Stomach (tissue), 9 donors: ENCODE measurements around the gene ANXA2R. TPM values are rescaled to one million over a fixed set of nuclear protein-coding genes. Genes with fewer than 3 reads are reported as not detected.

Source experiments
- DNase-seq, 2 donors: peaks; one replicate each; pipeline versions ENCODE4 v3.0.0 to v3.0.0-alpha.2; 2013 to 2019
- H3K27ac ChIP-seq, 5 donors: fragments of 200-600 bp in 4 of 5; sonication (generic) in 4 of 5; one replicate each; pipeline ENCODE4 v1.5.1; 2013 to 2019; ENCODE audit warnings: mild to moderate bottlenecking in 1 of 5, moderate library complexity in 1 of 5
- H3K27me3 ChIP-seq, 3 donors: fragments of 200-600 bp; sonication (generic); one replicate each; pipeline ENCODE4 v1.5.1; 2017 to 2019; ENCODE audit warnings: mixed run types in 1 of 3
- H3K36me3 ChIP-seq, 4 donors: fragments of 200-600 bp; sonication (generic); 1 replicate in 3 of 4; 2 replicates in 1 of 4; pipeline ENCODE4 v1.5.1; 2016 to 2019
- H3K4me1 ChIP-seq, 4 donors: fragments of 200-600 bp; sonication (generic); one replicate each; pipeline ENCODE4 v1.5.1; 2016 to 2019
- H3K4me3 ChIP-seq, 4 donors: fragments of 200-600 bp; sonication (generic) in 3 of 4; one replicate each; pipeline ENCODE4 v1.5.1; 2016 to 2019; ENCODE audit warnings: mild to moderate bottlenecking in 1 of 4
- H3K9me3 ChIP-seq, 4 donors: fragments of 200-600 bp; sonication (generic); one replicate each; pipeline ENCODE4 v1.5.1; 2016 to 2019
- EP300 ChIP-seq: sonication (generic); formaldehyde crosslinking; IDR thresholded peaks from one replicate; pipeline ENCODE4 v1.6.1; 2017; ENCODE audit warnings: antibody characterized with exemption
- POLR2A ChIP-seq, 4 donors: fragments of 450-650 bp; IDR thresholded peaks; one replicate each; pipeline ENCODE4 v1.6.1; 2016; ENCODE audit warnings: antibody characterized with exemption in 4 of 4, control low read depth in 2 of 4, mild to moderate bottlenecking in 1 of 4, moderate library complexity in 1 of 4
- POLR2AphosphoS5 ChIP-seq, 3 donors: sonication (generic); formaldehyde crosslinking; IDR thresholded peaks; one replicate each; pipeline ENCODE4 v1.6.1; 2016; ENCODE audit warnings: antibody characterized with exemption in 3 of 3
- WGBS, 5 donors: extraction: QIAGEN DNeasy Blood & Tissue Kit in 3 of 5; methylation state at CpG; one replicate each; pipeline versions ENCODE4 v1.1.5 to v1.1.7; 2013 to 2018; 5-methylcytosine and 5-hydroxymethylcytosine counted together
- intact Hi-C: fragments of 100-400 bp; cut with DNase I; formaldehyde crosslinking; loops from one replicate; pipeline ENCODE4 v1.15.1; 2023; ENCODE audit warnings: low total_unique reads
- polyA plus RNA-seq, 3 donors: library from polyadenylated mRNA; stranded (reverse); fragments of 200-250 nt; gene quantifications; one replicate each; pipeline ENCODE4 v1.2.3, GENCODE V29; 2013
- total RNA-seq, 5 donors: library from RNA; depleted of rRNA; stranded (reverse); fragments of >200 nt; gene quantifications; one replicate each; pipeline versions ENCODE4 v1.1.0 to v1.2.3, GENCODE V29; 2014 to 2016
- TF ChIP-seq, protein P1 (sequence below), 7 experiments: fragments of 450-650 bp in 4 of 7; fragments of 200-600 bp in 3 of 7; sonication (generic) in 3 of 7; IDR thresholded peaks; one replicate each; pipeline ENCODE4 v1.5.1; 2016 to 2019; ENCODE audit warnings: antibody characterized with exemption in 7 of 7, control low read depth in 2 of 7, mild to moderate bottlenecking in 1 of 7
- donor health status: healthy with polysubstance abuse.
- donor health status: Bipolar disorder and iron deficiency.
- donor health status: healthy.

Gene ANXA2R
- total and polyA plus RNA-seq, 8 donors, result 0.76 to 7.5 (median 2.2) TPM; not detected in 1

DNA sequence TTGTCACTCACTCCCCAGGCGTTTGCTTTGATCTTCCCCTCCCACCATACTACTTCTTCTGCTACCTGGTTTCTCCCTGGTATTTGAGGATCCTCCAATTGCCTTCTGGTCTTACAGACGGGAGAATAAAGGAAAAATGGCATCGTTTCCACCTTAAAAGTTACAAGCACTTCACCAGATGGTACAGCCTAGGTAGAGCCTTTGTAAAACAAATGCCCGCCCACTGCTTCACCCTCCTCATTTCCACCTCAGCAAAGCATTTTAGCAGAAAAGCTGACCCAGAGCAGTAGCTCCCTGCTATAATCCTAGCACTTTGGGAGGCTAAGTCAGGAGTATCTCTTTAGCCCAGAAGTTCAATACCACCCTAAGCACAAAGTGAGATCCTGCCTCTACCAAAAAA is 5.1 kb upstream of the ANXA2R start:
- Histone ChIP-seq H3K4me1 (peaks cover 0 to 41% (median 21%) of the 10 kb centered on the region in 4 donors), H3K4me3 (no peak overlapping the region), H3K9me3 (peaks cover 0 to under 1% (median 0%) of the 10 kb centered on the region in 4 donors), H3K27ac (no peak overlapping the region), H3K27me3 (peaks cover 0 to 48% (median 0%) of the 10 kb centered on the region in 3 donors), H3K36me3 (peaks cover 0 to 2% (median 0%) of the 10 kb centered on the region in 4 donors)
- intact Hi-C loops, result loop anchor here (10.0 kb wide), 1 partner anchor 60 kb away; no protein-coding TSS in a partner anchor
- whole genome bisulfite sequencing, 5 donors, result 51 to 73% (median 60%) methylated on average over 4 of the region's 4 CpGs
- TF ChIP-seq POLR2A (IDR thresholded peaks at IDR 0.05) (no peak), POLR2AphosphoS5 (IDR thresholded peaks at IDR 0.05) (no peak), EP300 (no peak)
- TF ChIP-seq, protein P1, sequence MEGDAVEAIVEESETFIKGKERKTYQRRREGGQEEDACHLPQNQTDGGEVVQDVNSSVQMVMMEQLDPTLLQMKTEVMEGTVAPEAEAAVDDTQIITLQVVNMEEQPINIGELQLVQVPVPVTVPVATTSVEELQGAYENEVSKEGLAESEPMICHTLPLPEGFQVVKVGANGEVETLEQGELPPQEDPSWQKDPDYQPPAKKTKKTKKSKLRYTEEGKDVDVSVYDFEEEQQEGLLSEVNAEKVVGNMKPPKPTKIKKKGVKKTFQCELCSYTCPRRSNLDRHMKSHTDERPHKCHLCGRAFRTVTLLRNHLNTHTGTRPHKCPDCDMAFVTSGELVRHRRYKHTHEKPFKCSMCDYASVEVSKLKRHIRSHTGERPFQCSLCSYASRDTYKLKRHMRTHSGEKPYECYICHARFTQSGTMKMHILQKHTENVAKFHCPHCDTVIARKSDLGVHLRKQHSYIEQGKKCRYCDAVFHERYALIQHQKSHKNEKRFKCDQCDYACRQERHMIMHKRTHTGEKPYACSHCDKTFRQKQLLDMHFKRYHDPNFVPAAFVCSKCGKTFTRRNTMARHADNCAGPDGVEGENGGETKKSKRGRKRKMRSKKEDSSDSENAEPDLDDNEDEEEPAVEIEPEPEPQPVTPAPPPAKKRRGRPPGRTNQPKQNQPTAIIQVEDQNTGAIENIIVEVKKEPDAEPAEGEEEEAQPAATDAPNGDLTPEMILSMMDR (IDR thresholded peaks at IDR 0.05), result no peak
- no peak for DNase-seq

DNA sequence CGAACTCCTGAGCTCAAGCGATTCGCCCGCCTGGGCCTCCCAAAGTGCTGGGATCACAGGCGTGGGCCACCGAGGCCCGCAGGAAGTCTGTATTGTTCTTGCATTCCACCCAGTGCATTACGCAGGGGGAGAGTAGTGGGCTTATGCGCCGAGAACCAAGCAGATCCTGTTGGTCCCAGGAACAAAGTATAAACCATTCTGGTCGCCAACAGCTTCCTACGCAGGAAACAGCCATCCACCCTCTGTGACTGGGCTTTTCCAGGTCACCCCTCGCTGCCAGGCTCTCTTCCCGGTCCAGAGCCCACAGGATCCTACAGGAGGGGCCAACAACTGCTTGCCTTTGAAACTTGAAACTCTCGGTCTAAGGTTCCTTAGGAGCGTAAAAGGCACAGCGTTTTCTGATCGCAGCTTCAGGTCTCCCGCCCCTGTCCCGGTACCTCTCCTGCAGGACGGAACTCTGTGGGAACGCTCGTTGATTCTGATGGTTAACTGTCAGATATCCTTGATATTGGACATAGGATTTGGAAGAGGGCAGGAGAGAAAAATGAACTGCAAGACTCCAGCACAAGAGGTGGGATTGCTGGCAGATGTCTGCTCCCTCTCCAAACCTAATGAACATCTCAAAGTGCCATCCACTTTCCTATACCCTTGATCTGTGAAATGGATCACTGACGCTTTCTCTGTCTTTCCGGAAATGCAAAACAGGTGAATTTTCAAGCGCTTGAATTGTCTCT is 4.2 kb upstream of the ANXA2R start:
- Histone ChIP-seq H3K4me3 (peak overlapping the region in 1 of 4 donors; percentile 0), H3K27ac (peak overlapping the region in 4 of 5 donors; percentile 7 to 52 (median 24)), H3K27me3 (peaks cover 3 to 57% (median 8%) of the 10 kb centered on the region in 3 donors), H3K4me1 (peaks cover 0 to 47% (median 27%) of the 10 kb centered on the region in 4 donors), H3K36me3 (no peaks in the 10 kb centered on the region), H3K9me3 (peaks cover 0 to 8% (median 0%) of the 10 kb centered on the region in 4 donors)
- 41 to 53% (median 46%) methylated on average over 25 to 26 of the region's 26 CpGs for WGBS, 5 donors
- TF ChIP-seq POLR2AphosphoS5 (IDR thresholded peaks at IDR 0.05) (no peak), EP300 (no peak), POLR2A (IDR thresholded peaks at IDR 0.05) (no peak)
- TF ChIP-seq, protein P1 (IDR thresholded peaks at IDR 0.05), result no peak
- intact Hi-C loops, result loop anchor here (10.0 kb wide), 1 partner anchor 60 kb away; no protein-coding TSS in a partner anchor
- DNase-seq, result peak in 1 of 2 donors; percentile 37

DNA sequence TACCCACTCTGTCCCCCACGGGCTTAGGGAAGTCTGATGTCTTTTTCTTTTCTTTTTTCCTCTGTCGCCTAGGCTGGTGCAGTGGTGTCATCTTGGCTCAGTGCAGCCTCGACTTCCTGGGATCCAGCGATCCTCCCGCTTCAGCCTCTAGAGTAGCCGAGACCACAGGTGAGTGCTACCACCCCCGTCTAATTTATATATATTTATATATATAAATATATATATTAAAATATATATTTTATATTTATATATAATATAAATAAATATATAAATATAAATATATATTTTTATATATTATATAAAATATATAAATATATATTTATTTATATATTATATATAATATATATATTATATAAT is 3.3 kb upstream of the ANXA2R start:
- no peak for DNase-seq
- 15 to 24% (median 18%) methylated on average over 7 of the region's 7 CpGs for WGBS, 5 donors
- peak overlapping the region; percentile 57 to 65 (median 64) for H3K4me3 ChIP-seq
- peaks cover 0 to 8% (median 0%) of the 10 kb centered on the region in 4 donors for H3K9me3 ChIP-seq
- peak overlapping the region; percentile 79 to 96 (median 91) for H3K27ac ChIP-seq
- TF ChIP-seq POLR2AphosphoS5 (IDR thresholded peaks at IDR 0.05) (no peak), EP300 (no peak), POLR2A (IDR thresholded peaks at IDR 0.05) (no peak)
- TF ChIP-seq, protein P1 (IDR thresholded peaks at IDR 0.05), result no peak
- peaks cover 4 to 65% (median 13%) of the 10 kb centered on the region in 3 donors for H3K27me3 ChIP-seq
- H3K36me3 ChIP-seq, result no peaks in the 10 kb centered on the region
- intact Hi-C loops, result loop anchor here (10.0 kb wide), 1 partner anchor 61 kb away; no protein-coding TSS in a partner anchor
- H3K4me1 ChIP-seq, result peaks cover 0 to 51% (median 29%) of the 10 kb centered on the region in 4 donors

DNA sequence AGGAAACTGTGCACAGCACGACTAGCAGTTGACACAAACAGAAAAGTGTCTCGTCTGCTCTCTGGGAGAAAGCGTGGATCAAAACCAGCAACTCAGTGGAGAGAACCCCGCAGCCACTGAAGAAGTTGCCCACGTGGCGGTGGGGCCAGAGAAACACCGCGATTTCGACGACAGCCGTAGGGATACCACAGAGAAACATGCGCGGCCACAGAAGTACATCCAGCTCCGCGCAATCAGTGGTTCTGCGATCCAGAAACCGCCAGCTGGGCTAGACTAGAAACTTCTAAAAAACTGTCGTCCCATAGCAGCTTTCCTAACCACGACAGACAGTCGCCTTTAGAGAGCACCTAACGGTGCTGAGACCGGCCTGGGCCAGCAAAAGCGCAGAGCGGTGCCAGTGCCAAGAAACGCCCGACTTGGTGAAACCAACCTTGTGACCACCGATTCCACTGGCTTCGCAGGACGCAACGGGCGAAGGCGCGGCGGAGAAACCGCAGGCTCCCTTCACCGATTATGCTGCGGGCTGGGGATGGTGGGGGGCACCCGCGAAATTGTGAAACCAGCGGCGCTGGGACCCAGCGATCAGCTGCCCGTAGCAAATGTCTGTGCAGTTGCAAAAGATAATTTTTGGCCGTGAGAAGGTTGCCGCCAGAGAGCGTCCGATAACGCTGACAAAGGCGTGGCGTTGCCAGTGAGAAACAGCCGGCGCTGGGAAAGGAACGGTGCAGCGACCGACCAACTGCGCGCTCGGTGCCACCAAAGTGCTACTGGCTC is 2.7 kb upstream of the ANXA2R start:
- intact Hi-C loops, result loop anchor here (10.0 kb wide), 1 partner anchor 62 kb away; no protein-coding TSS in a partner anchor
- Histone ChIP-seq H3K27me3 (peaks cover 4 to 71% (median 19%) of the 10 kb centered on the region in 3 donors), H3K4me3 (peak overlapping the region; percentile 57 to 65 (median 64)), H3K9me3 (peaks cover 0 to 8% (median 0%) of the 10 kb centered on the region in 4 donors), H3K36me3 (no peaks in the 10 kb centered on the region), H3K4me1 (peaks cover 0 to 56% (median 34%) of the 10 kb centered on the region in 4 donors), H3K27ac (peak overlapping the region; percentile 79 to 96 (median 91))
- 1 to 4% (median 3%) methylated on average over 42 to 58 of the region's 58 CpGs for WGBS, 5 donors
- TF ChIP-seq, protein P1 (IDR thresholded peaks at IDR 0.05), result peak in 1 of 7 experiments; percentile 9
- TF ChIP-seq POLR2AphosphoS5 (IDR thresholded peaks at IDR 0.05) (peak in 1 of 3 donors; percentile 49), POLR2A (IDR thresholded peaks at IDR 0.05) (no peak)
- DNase-seq, result peak; percentile 59 to 80
